Measurements from ENCODE around the gene C10orf53.

C10orf53 gene

GRCh38 chr10:49688261-49688846 is 8.9 kb downstream of the C10orf53 start (continued):
- TF ChIP-seq PRDM10 (tag by site-specific recombination; IDR thresholded peaks at IDR 0.05): no peak
- no peak for TF ChIP-seq MEIS1 (CRISPR knock-in tag; IDR thresholded peaks at IDR 0.05; ENCODE audit: borderline replicate concordance)
- TF ChIP-seq ZSCAN23 (tag by site-specific recombination; IDR thresholded peaks at IDR 0.05): no peak
- no peak for TF ChIP-seq ZNF658 (tag by site-specific recombination; IDR thresholded peaks at IDR 0.05)
- TF ChIP-seq GLIS1 (tag by site-specific recombination; IDR thresholded peaks at IDR 0.05): no peak

GRCh38 chr10:49688920-49689319 is 9.5 kb downstream of the C10orf53 start:
- no peaks in the 10 kb centered on the region for H3K4me1 ChIP-seq (ENCODE audit: control insufficient read depth, insufficient read depth, low read length)
- no peaks in the 10 kb centered on the region for H3K36me3 ChIP-seq (ENCODE audit: control insufficient read depth in 2 of 2, insufficient read depth in 1 of 2, low read length in 2 of 2)
- POLR2A ChIA-PET: no interaction called here
- no peaks in the 10 kb centered on the region for H3K9me3 ChIP-seq (ENCODE audit: control insufficient read depth, insufficient read depth, low read depth, low read length)
- no peak for TF ChIP-seq PBX3 (CRISPR knock-in tag; IDR thresholded peaks at IDR 0.05)
- TF ChIP-seq YY1 (tag by site-specific recombination; IDR thresholded peaks at IDR 0.05): no peak
- TF ChIP-seq ZXDB (tag by site-specific recombination; IDR thresholded peaks at IDR 0.05): no peak
- TF ChIP-seq ZNF26 (tag by site-specific recombination; IDR thresholded peaks at IDR 0.05): no peak
- TF ChIP-seq SP2 (tag by site-specific recombination; IDR thresholded peaks at IDR 0.05): no peak
- TF ChIP-seq ZNF518A (tag by site-specific recombination; conservative IDR thresholded peaks at IDR 0.05; ENCODE audit: low read depth): no peak
- TF ChIP-seq ZNF132 (tag by site-specific recombination; IDR thresholded peaks at IDR 0.05; ENCODE audit: borderline replicate concordance): no peak
- no peak for TF ChIP-seq ZNF223 (tag by site-specific recombination; IDR thresholded peaks at IDR 0.05)
- TF ChIP-seq ZNF175 (tag by site-specific recombination; IDR thresholded peaks at IDR 0.05): no peak
- no peak for TF ChIP-seq ZNF324 (tag by site-specific recombination; IDR thresholded peaks at IDR 0.05)
- TF ChIP-seq REST (tag by site-specific recombination; IDR thresholded peaks at IDR 0.05): no peak
- TF ChIP-seq ZEB2 (tag by site-specific recombination; IDR thresholded peaks at IDR 0.05): no peak
- CTCF ChIA-PET: no interaction called here
- H3K4me3 ChIP-seq (ENCODE audit: low read depth, low read length): no peak overlapping the region
- H3K27ac ChIP-seq (ENCODE audit: extremely low read depth, low read depth, low read length): no peak overlapping the region
